ENCODE data around the gene PREP.

PREP gene

GRCh38 chr6:105332576-105332975 lies 70.3 kb downstream of the PREP start:
- Histone ChIP-seq H3K36me3 (peaks cover 21% of the 10 kb centered on the region), H3K27me3 (no peaks in the 10 kb centered on the region)
- no peak for DNase-seq

GRCh38 chr6:105331927-105332326 lies 71.0 kb downstream of the PREP start:
- H3K4me3 ChIP-seq (ENCODE audit: low read depth, low read length) = no peak overlapping the region
- H3K36me3 ChIP-seq = peaks cover 21% of the 10 kb centered on the region
- TF ChIP-seq CTCF (IDR thresholded peaks at IDR 0.05; ENCODE audit: low read depth, low read length) = no peak
- H3K4me1 ChIP-seq = peaks cover 13% of the 10 kb centered on the region
- no peaks in the 10 kb centered on the region for H3K27me3 ChIP-seq
- H3K9me3 ChIP-seq = no peaks in the 10 kb centered on the region
- no peak for DNase-seq

More at GRCh38 chr6:105332576-105332975, 70.3 kb downstream of the PREP start:
- Histone ChIP-seq H3K4me3 (ENCODE audit: low read depth, low read length) (no peak overlapping the region), H3K4me1 (peaks cover 6% of the 10 kb centered on the region), H3K9me3 (no peaks in the 10 kb centered on the region)
- no peak for TF ChIP-seq CTCF (IDR thresholded peaks at IDR 0.05; ENCODE audit: low read depth, low read length)

GRCh38 chr6:105330913-105331312 lies 72.0 kb downstream of the PREP start:
- TF ChIP-seq CTCF (IDR thresholded peaks at IDR 0.05; ENCODE audit: low read depth, low read length) = no peak
- Histone ChIP-seq H3K9me3 (no peaks in the 10 kb centered on the region), H3K4me1 (peaks cover 16% of the 10 kb centered on the region), H3K27me3 (no peaks in the 10 kb centered on the region), H3K4me3 (ENCODE audit: low read depth, low read length) (no peak overlapping the region), H3K36me3 (peaks cover 21% of the 10 kb centered on the region)
- DNase-seq = no peak

- no peaks in the 10 kb centered on the region for H3K27me3 ChIP-seq
- peaks cover 21% of the 10 kb centered on the region for H3K4me1 ChIP-seq
- no peak for DNase-seq
- H3K9me3 ChIP-seq = no peaks in the 10 kb centered on the region
- H3K36me3 ChIP-seq = peaks cover 21% of the 10 kb centered on the region
- no peak overlapping the region for H3K4me3 ChIP-seq (ENCODE audit: low read depth, low read length)
- no peak for TF ChIP-seq CTCF (IDR thresholded peaks at IDR 0.05; ENCODE audit: low read depth, low read length)
Observed at GRCh38 chr6:105330364-105330763, 72.5 kb downstream of the PREP start.

GRCh38 chr6:105326833-105327770 lies 75.8 kb downstream of the PREP start:
- TF ChIP-seq CTCF (IDR thresholded peaks at IDR 0.05; ENCODE audit: low read depth, low read length) = no peak
- H3K36me3 ChIP-seq = peaks cover 27% of the 10 kb centered on the region
- no peaks in the 10 kb centered on the region for H3K9me3 ChIP-seq
- H3K4me3 ChIP-seq (ENCODE audit: low read depth, low read length) = no peak overlapping the region
- no peaks in the 10 kb centered on the region for H3K27me3 ChIP-seq
- DNase-seq = peak; percentile 25
- H3K4me1 ChIP-seq = peaks cover 24% of the 10 kb centered on the region

- no peak for TF ChIP-seq CTCF (IDR thresholded peaks at IDR 0.05; ENCODE audit: low read depth, low read length)
- H3K4me1 ChIP-seq = peaks cover 19% of the 10 kb centered on the region
- no peaks in the 10 kb centered on the region for H3K27me3 ChIP-seq
- H3K36me3 ChIP-seq = peaks cover 18% of the 10 kb centered on the region
- no peak overlapping the region for H3K4me3 ChIP-seq (ENCODE audit: low read depth, low read length)
- no peaks in the 10 kb centered on the region for H3K9me3 ChIP-seq
- DNase-seq = peak; percentile 24
Observed at GRCh38 chr6:105326216-105326615, 76.7 kb downstream of the PREP start.

Measured in BE2C (cell line).